HepG2 (cell line): ENCODE data around the gene ERRFI1. TPM values are rescaled to one million over a fixed set of nuclear protein-coding genes. Genes with fewer than 3 reads are reported as not detected.
A peak's percentile ranks its signal among the peaks of the same experiment; 100 is the strongest.

Experiments used
- ATAC-seq: fragments of 200-7000 bp; cut with Tn5 transposase; 3 replicates; pipeline ENCODE4 v1.9.1; 2020; ENCODE audit warnings: mild to moderate bottlenecking, moderate library complexity
- BruUV-seq: library from RNA; stranded (reverse); fragments of 400-500 nt; replicated peaks from 2 replicates; lab custom pipeline; 2021; lab: Mats Ljungman, UMichigan
- CTCF ChIA-PET: fragments of 300-600 bp; formaldehyde crosslinking; extraction: SDS; loops from one replicate; lab custom pipeline; 2021; ENCODE audit warnings: low total read pairs, inconsistent platforms, low intra/inter-chr PET ratio; lab: Yijun Ruan, JAX
- POLR2A ChIA-PET: fragments of 350-600 bp; sonication (Branson Sonifier 250); formaldehyde crosslinking; loops from one replicate; lab custom pipeline; 2020; ENCODE audit warnings: antibody characterized with exemption, inconsistent platforms; lab: Yijun Ruan, JAX
- DNase-seq: peaks from one replicate; pipeline ENCODE4 v3.0.0-alpha.2; 2015; ENCODE audit warnings: low spot score
- FAIRE-seq: peaks from 3 replicates; lab custom pipeline; 2011; peaks lifted over from hg19 to GRCh38; lab: Jason Lieb, UNC
- H2AFZ ChIP-seq: one replicate; pipeline ENCODE4 v1.6.1; 2011; ENCODE audit warnings: low read length, inconsistent platforms
- H3K27ac ChIP-seq: fragments of 300-600 bp; 3 replicates; pipeline ENCODE4 v1.8.0; 2011; ENCODE audit warnings: mixed run types, mild to moderate bottlenecking, mixed read lengths, low read length, inconsistent platforms; ENCODE audit not compliant: insufficient read depth; ENCODE audit errors: extremely low read length
- H3K27me3 ChIP-seq, 2 experiments: fragments of 200-600 bp in 1 of 2; 2 replicates in 1 of 2; 3 replicates in 1 of 2; pipeline versions ENCODE4 v1.6.0 to v1.8.0; 2011; ENCODE audit warnings: low read length in 2 of 2, mild to moderate bottlenecking in 2 of 2, moderate library complexity in 2 of 2, inconsistent platforms in 1 of 2; ENCODE audit not compliant: insufficient read depth in 2 of 2, control insufficient read depth in 1 of 2
- H3K36me3 ChIP-seq, 2 experiments: fragments of 200-600 bp in 1 of 2; replicated peaks in 1 of 2; 2 replicates in 1 of 2; 3 replicates in 1 of 2; pipeline versions ENCODE4 v1.5.1 to v1.8.0; 2011; ENCODE audit warnings: low read length in 2 of 2, inconsistent platforms in 1 of 2; ENCODE audit not compliant: insufficient read depth in 2 of 2, control insufficient read depth in 1 of 2
- H3K4me1 ChIP-seq: 2 replicates; pipeline ENCODE4 v1.5.1; 2012; ENCODE audit warnings: low read length, inconsistent platforms; ENCODE audit not compliant: insufficient read depth
- H3K4me2 ChIP-seq: 2 replicates; pipeline ENCODE4 v1.6.0; 2011; ENCODE audit warnings: low read depth, low read length, inconsistent platforms
- H3K4me3 ChIP-seq, 3 experiments: fragments of 200-600 bp in 1 of 3; sonication (generic), shearing (Covaris generic) in 1 of 3; replicated peaks in 1 of 3; 2 replicates each; pipeline ENCODE4 v1.5.1; 2011 to 2016; ENCODE audit warnings: low read length in 3 of 3, inconsistent platforms in 2 of 3, low read depth in 2 of 3, mild to moderate bottlenecking in 2 of 3, control low read depth in 1 of 3, mixed read lengths in 1 of 3; ENCODE audit not compliant: insufficient read depth in 1 of 3
- H3K79me2 ChIP-seq: one replicate; pipeline ENCODE4 v1.6.1; 2011; ENCODE audit warnings: low read length, inconsistent platforms; ENCODE audit not compliant: insufficient read depth
- H3K9ac ChIP-seq: 2 replicates; pipeline ENCODE4 v1.6.0; 2011; ENCODE audit warnings: mild to moderate bottlenecking, low read depth, low read length, inconsistent platforms; ENCODE audit not compliant: insufficient read depth
- H3K9me3 ChIP-seq: 2 replicates; pipeline ENCODE4 v1.5.1; 2012; ENCODE audit warnings: mild to moderate bottlenecking, low read length
- H4K20me1 ChIP-seq: 2 replicates; pipeline ENCODE4 v1.6.0; 2011; ENCODE audit warnings: inconsistent platforms, mild to moderate bottlenecking, low read length, moderate library complexity; ENCODE audit not compliant: insufficient read depth
- CBFB ChIP-seq: sonication (generic); formaldehyde crosslinking; IDR thresholded peaks from 2 replicates; pipeline ENCODE4 v1.4.0; 2020; ENCODE audit warnings: missing genetic modification reagents
- FOSL1 ChIP-seq: sonication (generic); formaldehyde crosslinking; IDR thresholded peaks from 2 replicates; pipeline ENCODE4 v1.9.0; 2021; ENCODE audit warnings: missing genetic modification reagents, borderline replicate concordance
- GPN1 ChIP-seq: sonication (generic); formaldehyde crosslinking; IDR thresholded peaks from 2 replicates; pipeline ENCODE4 v1.5.1; 2020; ENCODE audit warnings: missing genetic modification reagents, borderline replicate concordance
- HOXA7 ChIP-seq: sonication (generic); formaldehyde crosslinking; IDR thresholded peaks from 2 replicates; pipeline ENCODE4 v1.8.1; 2022; ENCODE audit warnings: mild to moderate bottlenecking, missing genetic modification reagents, moderate library complexity
- IRF9 ChIP-seq: sonication (generic); formaldehyde crosslinking; IDR thresholded peaks from 2 replicates; pipeline ENCODE4 v1.8.0; 2022; ENCODE audit warnings: missing genetic modification reagents, mild to moderate bottlenecking, borderline replicate concordance
- PAF1 ChIP-seq: IDR thresholded peaks from 2 replicates; pipeline ENCODE4 v1.6.1; 2016; ENCODE audit warnings: missing genetic modification reagents, missing compliant biosample characterization
- POLR2AphosphoS2 ChIP-seq: IDR thresholded peaks from 2 replicates; pipeline ENCODE4 v1.6.1; 2011; ENCODE audit warnings: low read depth, low read length, improper control_type of control experiment
- RFXAP ChIP-seq: sonication (generic); formaldehyde crosslinking; IDR thresholded peaks from 2 replicates; pipeline ENCODE4 v1.4.0; 2020; ENCODE audit warnings: missing genetic modification reagents, borderline replicate concordance
- ZFP82 ChIP-seq: sonication (generic); formaldehyde crosslinking; IDR thresholded peaks from 2 replicates; pipeline ENCODE4 v1.5.1; 2020; ENCODE audit warnings: mild to moderate bottlenecking, missing genetic modification reagents, borderline replicate concordance
- ZNF143 ChIP-seq: sonication (generic); formaldehyde crosslinking; IDR thresholded peaks from 2 replicates; pipeline ENCODE4 v1.4.0; 2020; ENCODE audit warnings: missing genetic modification reagents
- ZNF3 ChIP-seq: IDR thresholded peaks from 2 replicates; pipeline ENCODE4 v1.7.0; 2017; ENCODE audit warnings: inconsistent platforms
- ZNF362 ChIP-seq: sonication (generic); formaldehyde crosslinking; IDR thresholded peaks from 2 replicates; pipeline ENCODE4 v1.4.0; 2020; ENCODE audit warnings: missing genetic modification reagents, mild to moderate bottlenecking, borderline replicate concordance
- ZNF652 ChIP-seq: IDR thresholded peaks from 2 replicates; pipeline ENCODE4 v1.6.1; 2016; ENCODE audit warnings: low read depth, borderline replicate concordance
- ZNF660 ChIP-seq: sonication (generic); formaldehyde crosslinking; IDR thresholded peaks from 2 replicates; pipeline ENCODE4 v1.5.1; 2020; ENCODE audit warnings: mild to moderate bottlenecking, low read depth, missing genetic modification reagents, borderline replicate concordance
- ZNF713 ChIP-seq: sonication (generic); formaldehyde crosslinking; IDR thresholded peaks from 2 replicates; pipeline ENCODE4 v1.4.0; 2020; ENCODE audit warnings: mild to moderate bottlenecking, missing genetic modification reagents
- in situ Hi-C: cut with HindIII; loops from 2 replicates; pipeline ENCODE4 v1.10.0; 2017; ENCODE audit warnings: low pct_unique_long_range_greater_than_20kb; ENCODE audit not compliant: extremely low pct_ligation_motif_present
- intact Hi-C: fragments of 100-400 bp; cut with micrococcal nuclease; formaldehyde crosslinking; loops from one replicate; pipeline ENCODE4 v1.10.0; 2022; ENCODE audit not compliant: unreplicated experiment
- polyA plus RNA-seq, 8 experiments: library from polyadenylated mRNA; depleted of rRNA in 3 of 8; stranded (reverse) in 7 of 8; unstranded in 1 of 8; fragments of >200 nt; fragmentation: Illumina TruSeq in 4 of 8; extraction: Trizol in 4 of 8; gene quantifications; 2 replicates each; pipeline versions ENCODE4 v1.2.1 to v1.2.3, GENCODE V29; 2011 to 2016; ENCODE audit warnings: low read depth in 4 of 8, missing spikeins in 1 of 8, mixed read lengths in 1 of 8; ENCODE audit not compliant: insufficient read depth in 1 of 8
- total RNA-seq, 5 experiments: library from RNA; depleted of rRNA; stranded (reverse); fragments of >200 nt; fragmentation: Illumina TruSeq; extraction: Trizol; gene quantifications; 2 replicates each; pipeline ENCODE4 v1.2.3, GENCODE V29; 2016; ENCODE audit warnings: low read depth in 1 of 5
- TF ChIP-seq, protein P1 (sequence below): sonication (generic); formaldehyde crosslinking; IDR thresholded peaks from 2 replicates; pipeline ENCODE4 v1.4.0; 2020; ENCODE audit warnings: mild to moderate bottlenecking, missing genetic modification reagents
- TF ChIP-seq, protein P2 (sequence below): sonication (generic); formaldehyde crosslinking; IDR thresholded peaks from 2 replicates; pipeline ENCODE4 v1.4.0; 2020; ENCODE audit warnings: missing genetic modification reagents, borderline replicate concordance

ERRFI1 gene
- total and polyA plus RNA-seq, 2 of the 13 experiments (the other 11 are each of a cell fraction or from before 2014, with no cell fraction given), result 84.4 to 753 TPM

- Histone ChIP-seq H3K36me3 (peaks cover 23 to 65% of the 10 kb centered on the region in 2 experiments), H3K4me3 (peak overlapping the region; percentile 24 to 94 (median 37); a peak in 4 of 6 replicates), H3K27me3 (no peaks in the 10 kb centered on the region; a peak in 1 of 5 replicates), H3K9ac (peak overlapping the region; percentile 23; the same call in 1 of the 2 replicates), H3K4me2 (peak overlapping the region; percentile 63), H4K20me1 (peaks cover 100% of the 10 kb centered on the region), H2AFZ (no peak overlapping the region), H3K9me3 (no peaks in the 10 kb centered on the region), H3K27ac (peak overlapping the region; percentile 60), H3K4me1 (peaks cover 90% of the 10 kb centered on the region), H3K79me2 (peaks cover 88% of the 10 kb centered on the region)
- BruUV-seq, result no TSS peak
- DNase-seq (no peak), ATAC-seq (no peak), FAIRE-seq (no peak)
- in situ Hi-C loops (loop anchor here (10.0 kb wide), 1 partner anchor 298 kb away; the partner anchor contains the start of gene SLC45A1), intact Hi-C loops (no loop called here)
- CTCF ChIA-PET, result no interaction called here
- no peak for TF ChIP-seq RFXAP (CRISPR knock-in tag)
- 0 out of 2 replicates have a peak, but pooled peaks have one; percentile 50 for TF ChIP-seq POLR2AphosphoS2
- no peak for TF ChIP-seq ZFP82 (CRISPR knock-in tag)
- TF ChIP-seq HOXA7 (CRISPR knock-in tag), result no peak
- TF ChIP-seq GPN1 (CRISPR knock-in tag), result no peak
- no peak for TF ChIP-seq ZNF660
- TF ChIP-seq FOSL1, result no peak
- peak; percentile 58 for TF ChIP-seq ZNF3 (CRISPR knock-in tag)
- TF ChIP-seq ZNF143, result no peak
- TF ChIP-seq ZNF362 (CRISPR knock-in tag), result peak; percentile 18; the same call in 1 of the 2 replicates
- TF ChIP-seq CBFB (CRISPR knock-in tag), result no peak
- TF ChIP-seq, protein P1, sequence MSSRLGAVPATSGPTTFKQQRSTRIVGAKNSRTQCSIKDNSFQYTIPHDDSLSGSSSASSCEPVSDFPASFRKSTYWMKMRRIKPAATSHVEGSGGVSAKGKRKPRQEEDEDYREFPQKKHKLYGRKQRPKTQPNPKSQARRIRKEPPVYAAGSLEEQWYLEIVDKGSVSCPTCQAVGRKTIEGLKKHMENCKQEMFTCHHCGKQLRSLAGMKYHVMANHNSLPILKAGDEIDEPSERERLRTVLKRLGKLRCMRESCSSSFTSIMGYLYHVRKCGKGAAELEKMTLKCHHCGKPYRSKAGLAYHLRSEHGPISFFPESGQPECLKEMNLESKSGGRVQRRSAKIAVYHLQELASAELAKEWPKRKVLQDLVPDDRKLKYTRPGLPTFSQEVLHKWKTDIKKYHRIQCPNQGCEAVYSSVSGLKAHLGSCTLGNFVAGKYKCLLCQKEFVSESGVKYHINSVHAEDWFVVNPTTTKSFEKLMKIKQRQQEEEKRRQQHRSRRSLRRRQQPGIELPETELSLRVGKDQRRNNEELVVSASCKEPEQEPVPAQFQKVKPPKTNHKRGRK (CRISPR knock-in tag), result no peak
- TF ChIP-seq ZNF713 (CRISPR knock-in tag), result no peak
- TF ChIP-seq, protein P2, sequence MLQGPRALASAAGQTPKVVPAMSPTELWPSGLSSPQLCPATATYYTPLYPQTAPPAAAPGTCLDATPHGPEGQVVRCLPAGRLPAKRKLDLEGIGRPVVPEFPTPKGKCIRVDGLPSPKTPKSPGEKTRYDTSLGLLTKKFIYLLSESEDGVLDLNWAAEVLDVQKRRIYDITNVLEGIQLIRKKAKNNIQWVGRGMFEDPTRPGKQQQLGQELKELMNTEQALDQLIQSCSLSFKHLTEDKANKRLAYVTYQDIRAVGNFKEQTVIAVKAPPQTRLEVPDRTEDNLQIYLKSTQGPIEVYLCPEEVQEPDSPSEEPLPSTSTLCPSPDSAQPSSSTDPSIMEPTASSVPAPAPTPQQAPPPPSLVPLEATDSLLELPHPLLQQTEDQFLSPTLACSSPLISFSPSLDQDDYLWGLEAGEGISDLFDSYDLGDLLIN (CRISPR knock-in tag), result no peak
- TF ChIP-seq IRF9 (CRISPR knock-in tag), result no peak
- TF ChIP-seq ZNF652 (CRISPR knock-in tag), result no peak
- TF ChIP-seq PAF1 (CRISPR knock-in tag), result 0 out of 2 replicates have a peak, but pooled peaks have one; percentile 18
- POLR2A ChIA-PET, result interaction anchor here (0.6 to 6.9 kb wide), 9 partner anchors 8 to 326 kb away, joined by 3 to 99 read pairs (median 9); partner anchors contain the start of gene ERRFI1
These were observed 9.2 kb downstream of the ERRFI1 start for GRCh38 chr1:8016895-8017241.
